ENCODE measurements around the gene GALE.
"Not testable (repeated sequence)": the region's sequence is repeated elsewhere in the genome, so short reads cannot be mapped to it uniquely, and the experiment has no call there.

Gene GALE

GRCh38 chr1:23807453-23807852 is 6.9 kb upstream of the GALE start:
- no peak for DNase-seq

DNA sequence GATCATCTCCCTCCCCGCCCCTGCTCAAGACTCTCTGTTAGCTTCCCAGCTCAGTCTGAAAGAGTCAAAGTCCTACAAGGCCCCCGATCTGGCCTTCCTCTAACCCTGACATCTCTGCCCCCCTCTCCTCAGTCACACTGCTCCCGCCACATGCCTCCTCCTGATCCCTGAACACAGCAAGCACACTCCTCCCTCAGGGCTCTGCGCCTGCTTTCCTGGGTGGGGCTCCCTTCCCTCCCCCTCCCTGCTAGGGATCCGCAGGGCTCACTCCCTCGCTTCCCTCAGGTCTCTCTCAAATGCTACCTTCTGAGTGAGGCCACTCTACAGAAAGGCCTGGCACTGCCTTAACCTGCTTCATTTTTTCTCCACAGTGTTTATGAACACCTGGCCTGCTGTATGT is 5.7 kb upstream of the GALE start:
- no peak for DNase-seq

DNA sequence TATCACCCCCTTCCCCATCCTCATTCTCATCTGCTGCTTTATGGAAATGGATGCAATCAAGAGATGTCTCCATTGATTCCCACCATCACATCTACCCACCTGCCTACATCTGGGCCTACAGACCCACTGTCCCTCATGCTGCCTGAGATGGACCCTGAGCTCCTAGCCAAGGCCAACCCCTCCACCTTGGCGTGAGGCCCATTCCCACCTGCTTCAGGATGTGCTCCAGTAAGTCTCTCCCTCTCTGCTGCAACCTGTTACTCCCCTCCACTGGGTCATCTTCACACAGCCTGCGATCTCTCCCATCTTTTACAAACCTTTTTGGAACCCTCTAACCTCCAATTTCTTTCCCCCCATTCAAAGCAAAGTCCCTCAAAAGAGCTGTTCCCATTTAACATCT is 4.5 kb upstream of the GALE start:
- DNase-seq: no peak

- no peak for DNase-seq
Observed at GRCh38 chr1:23804183-23804835, 3.8 kb upstream of the GALE start.

- DNase-seq: no peak
Observed at GRCh38 chr1:23803674-23804073, 3.1 kb upstream of the GALE start.

DNA sequence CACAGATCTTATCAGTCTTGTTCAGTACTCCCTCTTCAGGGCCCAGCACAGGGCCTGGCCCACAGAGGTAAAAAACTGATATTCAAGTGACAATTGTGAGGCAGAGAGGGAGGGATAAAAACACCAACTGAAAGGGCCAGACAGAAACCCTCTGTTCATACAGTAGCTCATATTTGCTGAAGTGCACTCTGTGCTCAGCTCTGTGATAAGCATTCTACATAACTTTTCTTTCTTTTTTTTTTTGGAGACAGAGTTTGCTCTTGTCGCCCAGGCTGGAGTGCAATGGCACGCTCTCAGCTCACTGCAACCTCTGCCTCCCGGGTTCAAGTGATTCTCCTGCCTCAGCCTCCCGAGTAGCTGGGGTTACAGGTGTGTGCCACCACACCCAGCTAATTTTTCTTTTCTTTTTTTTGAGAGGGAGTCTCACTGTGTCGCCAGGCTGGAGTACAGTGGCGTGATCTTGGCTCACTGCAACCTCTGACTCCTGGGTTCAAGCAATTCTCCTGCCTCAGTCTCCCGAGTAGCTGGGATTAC is 2.3 kb upstream of the GALE start:
- DNase-seq: not testable (repeated sequence)

- no peak for DNase-seq
Observed at GRCh38 chr1:23801876-23802275, 1.3 kb upstream of the GALE start.

DNA sequence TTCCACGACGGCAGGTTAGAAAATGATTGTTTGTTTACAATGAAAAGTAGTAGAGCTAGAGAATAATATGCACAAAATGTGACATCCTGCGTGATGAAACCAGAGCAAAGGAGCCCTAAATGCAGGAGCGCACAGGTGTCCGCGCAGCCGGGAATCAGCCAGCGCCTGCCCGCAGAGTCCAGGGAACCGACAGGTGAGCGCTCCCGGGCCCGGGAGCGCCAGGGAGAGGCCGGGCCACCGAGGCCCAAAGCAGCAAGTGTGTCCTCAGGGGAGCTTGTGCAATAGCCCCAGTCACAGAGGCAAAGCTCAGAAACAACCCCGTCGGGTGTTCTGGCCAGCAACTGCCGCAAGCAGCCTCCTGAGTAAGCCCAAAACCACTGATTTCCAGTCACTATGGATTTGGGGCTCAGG is 789 bp upstream of the GALE start:
- DNase-seq: no peak

DNA sequence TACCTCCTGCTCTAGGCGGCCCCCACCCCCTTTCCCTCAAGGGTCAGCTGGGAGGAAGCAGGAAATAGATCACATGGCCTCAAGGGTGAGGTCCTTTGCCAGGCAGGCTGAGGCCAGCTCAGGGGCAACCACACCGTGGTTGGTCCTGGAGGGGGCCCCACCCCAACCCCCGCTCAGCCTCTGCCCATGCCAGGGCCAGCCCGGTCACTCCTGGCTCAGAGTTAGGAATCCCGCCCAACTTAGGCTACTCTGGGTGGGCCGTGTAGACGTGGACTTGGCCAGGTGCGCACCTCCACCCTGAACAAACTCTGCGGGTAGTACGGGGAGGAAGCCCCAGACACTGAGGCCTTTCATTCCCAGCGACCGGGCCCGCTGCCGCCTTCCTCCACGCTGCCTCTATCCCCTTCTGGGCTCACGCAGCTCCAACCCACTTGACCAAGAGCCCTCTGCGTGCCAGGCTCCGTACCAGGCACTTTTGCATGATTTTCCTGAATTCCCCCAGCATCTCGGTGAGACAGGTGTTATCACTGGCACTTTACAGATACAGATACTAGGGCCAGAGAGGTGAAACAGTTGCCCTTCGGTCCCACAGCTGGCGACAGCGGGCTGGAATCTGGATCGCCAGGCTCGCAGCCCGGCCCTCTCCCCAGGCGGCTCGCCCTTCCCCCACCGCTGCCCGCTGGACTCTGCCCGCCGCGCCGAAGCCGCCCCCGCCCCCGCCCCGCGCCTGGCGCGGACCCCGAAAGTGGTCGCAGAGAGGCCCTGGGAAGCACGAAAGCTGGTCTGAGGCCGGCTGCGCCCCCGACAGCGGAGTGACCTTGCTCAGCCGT is 769 bp downstream of the GALE start:
- DNase-seq: no peak

GRCh38 chr1:23799255-23799569 is 1.3 kb downstream of the GALE start:
- no peak for DNase-seq

GRCh38 chr1:23798662-23799142 is 1.9 kb downstream of the GALE start:
- no peak for DNase-seq

- DNase-seq: no peak
Observed at GRCh38 chr1:23797478-23798448, 2.8 kb downstream of the GALE start.

GRCh38 chr1:23796466-23797271 is 3.9 kb downstream of the GALE start:
- no peak for DNase-seq

DNA sequence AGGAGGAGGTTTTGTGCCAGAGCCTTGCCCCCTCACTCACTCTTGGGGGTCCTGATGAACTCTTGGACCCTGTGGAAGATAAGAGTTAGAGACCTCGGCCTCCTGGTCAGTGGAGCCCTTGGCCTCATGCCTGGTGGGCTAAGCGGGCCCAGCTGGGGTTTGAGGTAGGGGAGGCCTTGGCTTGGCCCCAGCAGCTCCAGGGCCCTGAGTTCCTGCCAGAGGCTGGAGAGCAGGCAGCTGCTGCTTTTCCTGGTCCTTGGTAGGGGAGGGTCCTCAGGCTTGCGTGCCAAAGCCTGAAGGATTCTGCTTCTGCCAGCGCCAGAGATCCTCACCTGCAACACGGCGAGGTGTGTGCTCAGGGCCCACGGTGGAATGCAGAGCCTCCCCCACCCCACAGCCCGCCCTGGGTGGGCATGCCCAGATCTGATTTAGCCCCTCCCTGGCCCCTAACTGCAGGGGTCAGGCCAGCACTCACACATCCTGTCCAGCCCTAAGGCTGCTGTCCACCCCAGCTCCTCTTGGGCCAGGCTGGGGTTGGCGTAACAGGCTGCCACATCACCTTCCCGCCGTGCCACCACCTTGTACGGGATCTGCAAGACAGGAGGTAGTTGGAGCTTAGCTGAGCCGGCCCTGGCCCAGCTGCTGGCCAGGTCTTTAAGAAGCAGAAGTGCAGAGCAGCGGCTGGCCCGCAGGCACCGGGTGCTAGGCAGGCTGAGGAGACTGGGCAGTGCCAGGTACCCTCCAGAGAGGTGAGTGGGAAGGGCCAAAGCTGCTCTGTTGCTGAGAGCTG is 4.7 kb downstream of the GALE start:
- no peak for DNase-seq

DNA sequence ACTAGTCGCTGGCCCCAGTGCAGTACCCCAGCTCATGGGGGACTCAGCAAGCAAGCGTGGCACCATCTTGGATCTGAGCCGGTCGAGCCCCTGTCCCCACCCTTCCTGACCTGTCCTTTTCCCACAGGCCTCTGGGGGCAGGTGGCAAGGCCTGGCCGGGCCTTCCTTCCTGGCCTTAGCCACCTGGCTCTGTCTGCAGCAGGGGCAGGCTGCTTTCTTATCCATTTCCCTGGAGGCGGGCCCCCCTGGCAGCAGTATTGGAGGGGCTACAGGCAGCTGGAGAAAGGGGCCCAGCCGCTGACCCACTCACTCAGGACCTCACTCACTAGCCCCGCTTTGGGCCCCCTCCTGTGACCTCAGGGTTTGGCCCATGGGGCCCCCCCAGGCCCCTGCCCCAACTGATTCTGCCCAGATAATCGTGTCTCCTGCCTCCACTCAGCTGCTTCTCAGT is 5.8 kb downstream of the GALE start:
- not testable (repeated sequence) for DNase-seq

- DNase-seq: no peak
Observed at GRCh38 chr1:23793861-23794731, 6.5 kb downstream of the GALE start.

- no peak for DNase-seq
Observed at GRCh38 chr1:23793018-23793781, 7.4 kb downstream of the GALE start.

- DNase-seq: no peak
Observed at GRCh38 chr1:23792151-23792945, 8.2 kb downstream of the GALE start.
